ENCODE data around the gene LRMDA. TPM values are rescaled to one million over a fixed set of nuclear protein-coding genes. Genes with fewer than 3 reads are reported as not detected.

LRMDA gene
- total and polyA plus RNA-seq, 2 of the 13 experiments (the other 11 are each of a cell fraction or from before 2014, with no cell fraction given): 13.4 to 22.0 TPM

- TF ChIP-seq, protein P1, sequence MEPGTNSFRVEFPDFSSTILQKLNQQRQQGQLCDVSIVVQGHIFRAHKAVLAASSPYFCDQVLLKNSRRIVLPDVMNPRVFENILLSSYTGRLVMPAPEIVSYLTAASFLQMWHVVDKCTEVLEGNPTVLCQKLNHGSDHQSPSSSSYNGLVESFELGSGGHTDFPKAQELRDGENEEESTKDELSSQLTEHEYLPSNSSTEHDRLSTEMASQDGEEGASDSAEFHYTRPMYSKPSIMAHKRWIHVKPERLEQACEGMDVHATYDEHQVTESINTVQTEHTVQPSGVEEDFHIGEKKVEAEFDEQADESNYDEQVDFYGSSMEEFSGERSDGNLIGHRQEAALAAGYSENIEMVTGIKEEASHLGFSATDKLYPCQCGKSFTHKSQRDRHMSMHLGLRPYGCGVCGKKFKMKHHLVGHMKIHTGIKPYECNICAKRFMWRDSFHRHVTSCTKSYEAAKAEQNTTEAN (CRISPR knock-in tag; conservative IDR thresholded peaks at IDR 0.05): no peak
These were observed 457.6 kb downstream of the LRMDA start (continued) for GRCh38 chr10:75889051-75889450.

- H3K79me2 ChIP-seq (ENCODE audit: insufficient read depth, low read length): no peaks in the 10 kb centered on the region
- DNase-seq (ENCODE audit: low spot score) (no peak), FAIRE-seq (no peak), ATAC-seq (no peak)
- in situ Hi-C loops (cut with HindIII; ENCODE audit: extremely low pct_ligation_motif_present, low pct_unique_long_range_greater_than_20kb): no loop called here
- H3K36me3 ChIP-seq (replicated peaks in 1 of 2; ENCODE audit: control insufficient read depth in 1 of 2, insufficient read depth in 2 of 2, low read length in 2 of 2): no peaks in the 10 kb centered on the region
- no peaks in the 10 kb centered on the region for H4K20me1 ChIP-seq (ENCODE audit: insufficient read depth, low read length)
- no TSS peak for BruUV-seq (replicated peaks)
- intact Hi-C loops (cut with micrococcal nuclease; ENCODE audit: unreplicated experiment): no loop called here
- TF ChIP-seq SMAD1 (CRISPR knock-in tag; IDR thresholded peaks at IDR 0.05; ENCODE audit: borderline replicate concordance, low read depth) (no peak), ZBTB20 (CRISPR knock-in tag; IDR thresholded peaks at IDR 0.05; ENCODE audit: borderline replicate concordance, low read depth) (no peak), PAX8 (CRISPR knock-in tag; IDR thresholded peaks at IDR 0.05; ENCODE audit: borderline replicate concordance) (no peak), ZNF205 (CRISPR knock-in tag; IDR thresholded peaks at IDR 0.05) (no peak), ZSCAN25 (CRISPR knock-in tag; IDR thresholded peaks at IDR 0.05) (no peak), CREB1 (IDR thresholded peaks at IDR 0.05) (no peak), CREB1 (CRISPR knock-in tag; IDR thresholded peaks at IDR 0.05) (no peak), THAP9 (CRISPR knock-in tag; IDR thresholded peaks at IDR 0.05; ENCODE audit: borderline replicate concordance) (no peak), SALL2 (CRISPR knock-in tag; IDR thresholded peaks at IDR 0.05) (no peak), ZNF253 (CRISPR knock-in tag; IDR thresholded peaks at IDR 0.05; ENCODE audit: borderline replicate concordance) (no peak), RBM39 (IDR thresholded peaks at IDR 0.05; ENCODE audit: low read depth, low read length, poor library complexity, severe bottlenecking) (no peak), NR0B2 (CRISPR knock-in tag; IDR thresholded peaks at IDR 0.05) (no peak), TAF15 (IDR thresholded peaks at IDR 0.05; ENCODE audit: low read depth, low read length, poor library complexity, severe bottlenecking) (no peak), HDAC2 (CRISPR knock-in tag; IDR thresholded peaks at IDR 0.05) (no peak), PATZ1 (CRISPR knock-in tag; IDR thresholded peaks at IDR 0.05) (no peak), SETDB1 (CRISPR knock-in tag; IDR thresholded peaks at IDR 0.05; ENCODE audit: borderline replicate concordance) (no peak), KAT7 (CRISPR knock-in tag; IDR thresholded peaks at IDR 0.05; ENCODE audit: borderline replicate concordance) (no peak)
- H3K27ac ChIP-seq (ENCODE audit: extremely low read length, insufficient read depth, low read length): no peak overlapping the region
- H3K27me3 ChIP-seq (ENCODE audit: control insufficient read depth in 1 of 2, insufficient read depth in 2 of 2, low read length in 2 of 2): no peaks in the 10 kb centered on the region
- ChIA-PET POLR2A (no interaction called here), CTCF (ENCODE audit: low intra/inter-chr PET ratio, low total read pairs) (no interaction called here)
- H3K9me3 ChIP-seq (ENCODE audit: low read length): no peaks in the 10 kb centered on the region
- H3K4me2 ChIP-seq (ENCODE audit: low read depth, low read length): no peak overlapping the region
- WGBS (ENCODE audit: low lambda C conversion rate): 90% methylated on average over 1 of the region's 1 CpG
- no peak overlapping the region for H2AFZ ChIP-seq (ENCODE audit: low read length)
- H3K4me3 ChIP-seq (replicated peaks in 1 of 3; ENCODE audit: insufficient read depth in 1 of 3, low read depth in 2 of 3, low read length in 3 of 3): no peak overlapping the region
- no peak overlapping the region for H3K9ac ChIP-seq (ENCODE audit: insufficient read depth, low read depth, low read length)
- peaks cover 34% of the 10 kb centered on the region for H3K4me1 ChIP-seq (ENCODE audit: insufficient read depth, low read length)
These were observed 463.3 kb downstream of the LRMDA start for GRCh38 chr10:75894761-75895160.

Measured in HepG2 (cell line).